HCT116 (cell line): ENCODE data around the gene DPH5. TPM values are rescaled to one million over a fixed set of nuclear protein-coding genes. Genes with fewer than 3 reads are reported as not detected.

Experiments
- ATAC-seq: fragments of 200-7000 bp; cut with Tn5 transposase; 2 replicates; pipeline ENCODE4 v1.9.1; 2020; ENCODE audit warnings: mild to moderate bottlenecking, moderate library complexity
- BruUV-seq: library from RNA; stranded (reverse); fragments of 400-500 nt; replicated peaks from 2 replicates; lab custom pipeline; 2021; lab: Mats Ljungman, UMichigan
- CTCF ChIA-PET: fragments of 300-600 bp; sonication (Branson Sonifier 250); formaldehyde crosslinking; loops from one replicate; lab custom pipeline; 2021; ENCODE audit warnings: antibody characterized with exemption; lab: Charles Lee
- POLR2A ChIA-PET: fragments of 300-600, 350-600 bp; sonication (Branson Sonifier 250); formaldehyde crosslinking; loops from one replicate; lab custom pipeline; 2021; ENCODE audit warnings: antibody characterized with exemption; lab: Charles Lee
- RAD21 ChIA-PET, 2 experiments: fragments of 300-600 bp; sonication (Branson Sonifier 250); formaldehyde crosslinking; loops; one replicate each; lab custom pipeline; 2023; ENCODE audit warnings: low total read pairs in 2 of 2; ENCODE audit not compliant: uncharacterized antibody in 2 of 2, unreplicated experiment in 2 of 2, low non-redundant PET in 1 of 2; lab: Charles Lee
- DNase-seq: peaks from one replicate; pipeline ENCODE4 v3.0.0-alpha.2; 2010; ENCODE audit warnings: low read depth, low spot score
- H2AFZ ChIP-seq: fragments of 200-600 bp; shearing (Covaris generic), sonication (generic); 2 replicates; pipeline ENCODE4 v1.6.1; 2017; ENCODE audit warnings: low read depth, mixed run types, mixed read lengths, antibody characterized with exemption, low read length; ENCODE audit not compliant: poor library complexity, severe bottlenecking
- H3K27ac ChIP-seq: 2 replicates; pipeline ENCODE4 v1.5.1; 2012; ENCODE audit warnings: low read depth, low read length
- H3K27me3 ChIP-seq: fragments of 200-600 bp; sonication (generic); 2 replicates; pipeline ENCODE4 v1.6.1; 2016; ENCODE audit warnings: mixed run types, low read length, mixed read lengths; ENCODE audit not compliant: insufficient read depth
- H3K36me3 ChIP-seq, 2 experiments: fragments of 200-500 bp in 1 of 2; fragments of 200-600 bp in 1 of 2; sonication (Bioruptor generic) in 1 of 2; sonication (generic) in 1 of 2; 2 replicates each; pipeline versions ENCODE4 v1.5.1 to v1.6.1; 2014 to 2016; ENCODE audit warnings: low read length in 2 of 2, inconsistent platforms in 1 of 2, mixed read lengths in 1 of 2, mixed run types in 1 of 2; ENCODE audit not compliant: insufficient read depth in 2 of 2, control insufficient read depth in 1 of 2
- H3K4me1 ChIP-seq, 2 experiments: fragments of 200-600 bp in 1 of 2; sonication (generic) in 1 of 2; 2 replicates each; pipeline versions ENCODE4 v1.5.1 to v1.6.1; 2012 to 2017; ENCODE audit warnings: low read length in 2 of 2, inconsistent platforms in 1 of 2, mild to moderate bottlenecking in 1 of 2, mixed read lengths in 1 of 2, mixed run types in 1 of 2, moderate library complexity in 1 of 2; ENCODE audit not compliant: insufficient read depth in 2 of 2, control insufficient read depth in 1 of 2
- H3K4me2 ChIP-seq: fragments of 200-600 bp; sonication (generic); 2 replicates; pipeline ENCODE4 v1.6.1; 2017; ENCODE audit warnings: mixed run types, low read length, mixed read lengths
- H3K4me3 ChIP-seq, 2 experiments: fragments of 200-600 bp in 1 of 2; sonication (generic) in 1 of 2; replicated peaks in 1 of 2; 2 replicates each; pipeline ENCODE4 v1.5.1; 2011 to 2016; ENCODE audit warnings: low read length in 2 of 2, control low read depth in 1 of 2, low read depth in 1 of 2, mild to moderate bottlenecking in 1 of 2, mixed read lengths in 1 of 2, mixed run types in 1 of 2
- H3K79me2 ChIP-seq: fragments of 200-600 bp; sonication (generic); 2 replicates; pipeline ENCODE4 v1.6.1; 2017; ENCODE audit warnings: mild to moderate bottlenecking, mixed run types, low read length, moderate library complexity, mixed read lengths; ENCODE audit not compliant: insufficient read depth
- H3K9ac ChIP-seq: fragments of 200-600 bp; sonication (generic); 2 replicates; pipeline ENCODE4 v1.6.1; 2016; ENCODE audit warnings: low read length, mixed read lengths
- H3K9me2 ChIP-seq: fragments of 200-600 bp; sonication (generic), shearing (Covaris generic); 2 replicates; pipeline ENCODE4 v1.6.1; 2017; ENCODE audit warnings: mixed run types, mild to moderate bottlenecking, moderate library complexity; ENCODE audit not compliant: insufficient read depth
- H3K9me3 ChIP-seq, 2 experiments: fragments of 200-500 bp in 1 of 2; fragments of 200-600 bp in 1 of 2; sonication (Bioruptor generic) in 1 of 2; sonication (generic) in 1 of 2; 2 replicates each; pipeline ENCODE4 v1.6.1; 2014 to 2017; ENCODE audit warnings: low read length in 2 of 2, mixed read lengths in 2 of 2, inconsistent platforms in 1 of 2, low read depth in 1 of 2, mild to moderate bottlenecking in 1 of 2, mixed run types in 1 of 2, moderate library complexity in 1 of 2; ENCODE audit not compliant: control insufficient read depth in 1 of 2, insufficient read depth in 1 of 2
- H4K20me1 ChIP-seq: fragments of 200-600 bp; sonication (generic), shearing (Covaris generic); 2 replicates; pipeline ENCODE4 v1.6.1; 2017; ENCODE audit warnings: mixed run types, mild to moderate bottlenecking, moderate library complexity; ENCODE audit not compliant: insufficient read depth
- CEBPB ChIP-seq: IDR thresholded peaks from 2 replicates; pipeline ENCODE4 v1.6.1; 2012; ENCODE audit warnings: low read depth
- EZH2phosphoT487 ChIP-seq: fragments of 200-600 bp; IDR thresholded peaks from 2 replicates; pipeline ENCODE4 v1.6.1; 2018; ENCODE audit warnings: antibody characterized with exemption, borderline replicate concordance
- JUND ChIP-seq: IDR thresholded peaks from 2 replicates; pipeline ENCODE4 v1.6.1; 2012
- MAX ChIP-seq: IDR thresholded peaks from 2 replicates; pipeline ENCODE4 v1.6.1; 2012
- POLR2AphosphoS5 ChIP-seq: IDR thresholded peaks from 2 replicates; pipeline ENCODE4 v1.6.1; 2011; ENCODE audit warnings: mild to moderate bottlenecking, low read depth, low read length, moderate library complexity
- REST ChIP-seq: IDR thresholded peaks from 2 replicates; pipeline ENCODE4 v1.6.1; 2012; ENCODE audit warnings: low read depth
- YY1 ChIP-seq: IDR thresholded peaks from 2 replicates; pipeline ENCODE4 v1.6.1; 2011; ENCODE audit warnings: low read length, low read depth, moderate library complexity, mild to moderate bottlenecking; ENCODE audit not compliant: insufficient replicate concordance; ENCODE audit errors: extremely low read depth
- ZBTB33 ChIP-seq: IDR thresholded peaks from 2 replicates; pipeline ENCODE4 v1.6.1; 2011; ENCODE audit warnings: mild to moderate bottlenecking, low read length, moderate library complexity; ENCODE audit not compliant: insufficient replicate concordance; ENCODE audit errors: extremely low read depth
- intact Hi-C: fragments of 100-400 bp; cut with micrococcal nuclease; formaldehyde crosslinking; loops from 2 replicates; pipeline ENCODE4 v1.10.0; 2022
- total RNA-seq: library from RNA; stranded (reverse); gene quantifications from one replicate; pipeline ENCODE4 v1.2.1, GENCODE V29; 2021; ENCODE audit not compliant: unreplicated experiment

Gene DPH5
- total RNA-seq, 1 experiment from 2014 or later, result 55.8 TPM

- TF ChIP-seq REST, result no peak
Measured at GRCh38 chr1:101004670-101005069, 20.9 kb downstream of the DPH5 start (continued).

GRCh38 chr1:101004061-101004460 is 21.5 kb downstream of the DPH5 start:
- DNase-seq (no peak), ATAC-seq (no peak)
- H3K4me1 ChIP-seq, result peaks cover 0 to 9% of the 10 kb centered on the region in 2 experiments; a peak in 1 of 4 replicates
- ChIA-PET POLR2A (no interaction called here), CTCF (no interaction called here), RAD21 (no interaction called here)
- TF ChIP-seq YY1 (no peak), EZH2phosphoT487 (no peak), POLR2AphosphoS5 (no peak), MAX (no peak), ZBTB33 (no peak), CEBPB (no peak), JUND (no peak)
- H3K9me2 ChIP-seq, result no peaks in the 10 kb centered on the region
- no TSS peak for BruUV-seq
- H3K9ac ChIP-seq, result no peak overlapping the region
- no peak overlapping the region for H2AFZ ChIP-seq
- H4K20me1 ChIP-seq, result no peaks in the 10 kb centered on the region
- no peaks in the 10 kb centered on the region for H3K9me3 ChIP-seq
- H3K36me3 ChIP-seq, result peaks cover 4 to 16% of the 10 kb centered on the region in 2 experiments; a peak in 2 of 4 replicates
- intact Hi-C loops, result no loop called here
- H3K4me3 ChIP-seq, result no peak overlapping the region
- H3K4me2 ChIP-seq, result no peak overlapping the region
- H3K79me2 ChIP-seq, result no peaks in the 10 kb centered on the region
- H3K27ac ChIP-seq, result no peak overlapping the region
- no peaks in the 10 kb centered on the region for H3K27me3 ChIP-seq
